ENCODE measurements around the gene POLR2L. TPM values are rescaled to one million over a fixed set of nuclear protein-coding genes. Genes with fewer than 3 reads are reported as not detected.
A peak's percentile ranks its signal among the peaks of the same experiment; 100 is the strongest.

Gene POLR2L
- 316 TPM for polyA plus RNA-seq (2013, experiment 1 of 2; ENCODE audit: insufficient read length)
- 217 TPM for polyA plus RNA-seq (2013, experiment 2 of 2; ENCODE audit: insufficient read length)

DNA sequence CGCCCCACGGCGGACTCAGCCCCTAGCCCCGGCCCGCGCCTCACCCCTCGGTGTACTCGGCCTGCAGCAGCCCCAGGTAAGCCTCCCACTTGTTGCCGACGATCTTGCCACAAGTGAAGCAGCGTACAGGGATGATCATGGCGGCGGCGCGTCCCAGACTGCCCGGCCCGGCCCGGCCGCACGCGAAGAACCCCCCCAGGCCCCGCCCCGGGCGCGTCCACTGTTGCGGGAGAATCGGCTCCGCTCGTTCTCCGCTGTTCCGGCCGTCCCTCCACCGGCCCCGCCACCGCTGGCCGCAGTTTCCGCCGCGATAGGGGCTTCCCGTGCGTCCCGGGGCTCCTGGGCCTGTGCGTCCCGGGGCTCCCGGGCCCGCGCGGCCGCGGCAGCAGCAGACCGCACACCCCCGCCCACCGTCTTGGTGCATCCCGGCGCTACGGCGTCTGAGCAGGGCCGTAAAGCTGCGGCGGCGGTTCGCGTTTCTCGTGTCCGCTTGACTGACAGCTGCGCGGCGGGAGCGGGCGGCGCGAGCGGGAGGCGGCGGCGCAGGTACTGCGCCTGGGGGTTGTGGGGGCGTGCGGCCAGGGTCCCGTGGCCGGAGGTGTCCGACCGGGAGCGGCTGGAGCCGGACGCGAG is at the start of gene POLR2L, which contains the start of gene TSPAN4:
POLR2L (minus strand) TSS at position 160 of the 633 bp plus-strand sequence; CDS start at position 139, 21 bp downstream.
TSPAN4 (plus strand) TSS at position 483 of the 633 bp plus-strand sequence. CDS start 7,453 bp downstream, outside the sequence.
- DNase-seq: peak; percentile 88

DNA sequence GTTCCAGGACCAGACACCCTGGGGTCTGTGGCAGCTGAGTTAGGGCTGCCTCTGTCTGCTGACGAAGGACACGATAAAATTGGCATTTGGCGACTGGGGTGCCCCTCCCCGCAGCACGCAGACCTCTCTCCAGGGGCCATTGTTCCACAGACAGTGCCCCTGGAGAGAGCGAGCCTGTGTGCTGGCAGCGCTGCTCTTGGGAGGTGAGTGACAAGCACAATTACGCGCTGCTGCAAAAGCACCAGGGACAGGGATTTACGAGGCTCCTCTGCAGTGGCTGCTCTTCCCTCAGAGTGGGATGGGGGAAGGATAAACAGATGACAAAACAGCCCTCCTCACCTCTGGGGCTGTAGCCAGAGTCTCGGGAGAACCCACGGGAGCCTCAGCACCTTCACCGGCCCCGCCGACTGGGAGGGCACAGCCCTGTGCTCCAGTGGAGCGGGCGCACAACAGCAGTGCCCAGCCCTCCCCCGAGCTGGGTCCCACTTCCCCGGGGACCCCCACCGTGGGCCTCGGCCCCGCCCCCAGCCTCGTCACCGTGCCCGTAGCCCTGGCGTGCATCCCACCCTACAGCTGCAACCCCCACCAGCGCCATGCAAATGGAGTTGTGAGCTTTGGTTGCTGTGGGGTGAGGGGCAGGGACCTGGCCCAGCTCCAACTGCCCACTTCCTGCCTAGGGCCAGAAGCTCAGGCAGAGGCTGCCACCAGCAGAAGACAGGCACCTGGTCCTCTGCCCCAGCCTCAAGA is 48.6 kb upstream of the POLR2L start:
- DNase-seq: no peak

DNA sequence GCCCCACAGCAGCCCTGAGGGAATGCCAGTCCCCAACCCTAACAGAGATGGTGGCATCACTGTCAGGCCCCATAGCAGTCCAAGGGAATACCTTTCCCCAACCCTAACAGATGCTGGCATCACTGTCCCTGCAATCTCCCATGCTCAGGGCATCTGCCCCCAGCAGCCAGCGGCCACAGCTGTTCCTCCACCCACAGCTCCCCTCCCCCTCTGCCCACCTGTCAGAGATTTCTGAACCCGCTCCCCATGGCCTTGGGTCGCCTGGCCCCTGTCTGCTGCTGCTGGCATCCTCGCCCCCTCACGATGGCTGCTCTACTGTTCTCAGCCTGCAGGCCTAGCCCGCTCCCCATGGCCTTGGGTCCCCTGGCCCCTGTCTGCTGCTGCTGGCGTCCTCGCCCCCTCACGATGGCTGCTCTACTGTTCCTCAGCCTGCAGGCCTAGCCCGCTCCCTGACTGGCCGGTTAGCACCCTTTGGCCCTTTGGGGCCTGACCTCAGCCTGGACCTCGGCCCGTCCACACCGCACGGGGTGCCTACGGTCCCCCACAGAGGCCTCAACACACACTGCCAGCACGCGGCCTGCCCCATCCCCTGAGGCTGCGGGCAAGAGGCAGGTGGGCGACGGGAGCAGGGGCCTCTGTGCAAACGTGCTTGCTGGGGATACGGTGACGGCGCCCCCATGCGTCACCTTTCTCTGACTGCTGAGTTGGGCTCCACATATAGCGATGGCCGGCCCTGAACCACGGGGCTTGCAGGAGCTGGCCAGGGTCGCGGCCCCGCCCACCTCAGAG is 47.6 kb upstream of the POLR2L start:
- DNase-seq: no peak

DNA sequence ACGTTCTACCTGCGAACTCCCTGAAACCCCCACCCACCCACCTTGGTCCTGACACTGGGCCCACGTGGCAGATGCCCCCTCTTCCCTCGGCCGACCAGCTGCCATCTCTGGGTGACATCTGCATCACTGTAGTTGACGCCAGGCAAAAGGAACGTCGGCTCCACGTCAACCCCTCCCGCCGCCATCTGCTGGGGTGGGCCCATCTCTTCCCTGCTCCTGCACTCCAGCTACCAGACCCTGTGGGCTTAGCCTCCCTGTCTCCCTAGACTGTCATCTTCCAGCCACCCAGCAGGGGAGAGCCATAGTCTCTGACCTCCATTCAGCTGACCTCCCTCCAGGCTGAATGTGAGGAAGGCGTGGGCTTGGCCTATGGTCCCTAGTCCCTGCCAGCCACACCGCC is 46.9 kb upstream of the POLR2L start:
- no peak for DNase-seq

DNA sequence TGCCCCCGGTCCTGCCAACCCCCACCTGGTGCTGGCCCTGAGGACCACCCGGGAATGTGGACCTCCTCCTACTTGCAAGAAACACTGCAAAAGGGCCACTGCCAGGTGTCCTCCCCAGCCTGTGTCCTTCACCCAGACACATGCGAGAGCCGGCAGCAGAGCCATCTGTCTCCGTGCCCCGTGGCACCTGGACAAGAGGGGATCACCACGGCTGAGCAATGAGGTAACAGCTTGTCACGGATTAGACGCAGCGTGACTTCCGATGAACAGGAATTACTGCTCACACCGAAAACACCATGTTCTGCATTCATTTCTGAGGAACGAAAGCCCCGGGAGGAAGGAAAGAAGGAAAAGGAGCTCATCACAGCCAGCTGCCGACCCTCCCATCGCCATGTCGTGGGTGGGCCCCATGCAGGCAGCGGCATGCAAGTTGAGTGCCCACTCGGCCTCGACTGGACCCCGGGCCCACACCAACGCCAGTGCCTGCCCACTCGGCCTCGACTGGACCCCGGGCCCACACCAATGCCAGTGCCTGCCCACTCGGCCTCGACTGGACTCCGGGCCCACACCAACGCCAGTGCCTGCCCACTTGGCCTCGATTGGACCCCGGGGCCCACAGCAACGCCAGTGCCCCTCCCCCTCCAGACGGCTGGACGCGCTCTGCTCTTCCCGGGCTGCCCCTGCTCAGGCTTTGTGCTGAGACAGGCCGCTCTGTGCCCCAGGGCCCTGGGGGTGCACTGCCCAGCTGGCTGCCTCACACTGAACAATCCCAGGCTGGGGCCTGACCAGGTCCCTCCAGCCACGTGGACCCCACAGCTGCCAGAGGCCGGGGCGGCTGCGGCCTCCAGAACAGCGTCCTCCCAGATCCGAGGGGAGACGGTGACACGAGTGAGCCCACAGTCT is 46.2 kb upstream of the POLR2L start:
- DNase-seq: no peak

DNA sequence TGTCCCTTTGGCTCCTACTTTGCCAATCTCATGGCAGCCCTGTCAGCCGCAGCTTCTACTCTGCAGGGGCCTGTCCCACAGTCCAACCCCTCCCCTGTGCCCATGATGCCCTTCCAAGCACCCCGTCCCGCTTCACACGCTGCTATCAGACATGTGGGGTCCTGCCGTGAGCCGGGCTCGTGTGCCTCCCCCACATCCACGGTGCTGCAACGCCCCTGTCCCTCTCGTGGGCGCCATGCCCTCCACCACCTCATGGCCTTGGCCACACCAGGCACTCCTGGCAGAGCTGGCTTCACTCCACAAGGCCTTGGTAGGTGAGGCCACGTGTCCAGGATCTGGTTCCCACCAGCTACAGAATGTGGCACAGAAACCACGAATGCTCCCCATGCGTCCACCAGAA is 45.3 kb upstream of the POLR2L start:
- no peak for DNase-seq

DNA sequence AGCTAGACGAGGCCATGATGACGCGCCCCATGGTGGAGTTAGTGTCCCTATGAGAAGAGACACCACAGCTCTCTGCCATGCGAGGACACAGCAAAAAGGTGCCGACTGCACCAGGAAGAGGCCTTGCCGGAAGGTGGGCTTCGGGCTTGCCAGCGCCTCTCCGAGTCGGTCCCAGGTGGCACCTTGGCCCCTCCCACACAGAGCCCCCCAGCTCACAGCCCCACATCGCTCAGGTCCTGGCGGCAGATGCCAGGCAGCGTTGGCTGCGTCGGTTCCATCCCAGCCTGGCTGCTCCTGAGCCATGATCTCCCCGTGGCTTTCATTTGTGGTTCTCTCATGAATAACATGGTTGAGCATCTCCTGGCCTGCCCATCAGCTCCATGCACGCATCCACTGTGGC is 44.2 kb upstream of the POLR2L start:
- no peak for DNase-seq

DNA sequence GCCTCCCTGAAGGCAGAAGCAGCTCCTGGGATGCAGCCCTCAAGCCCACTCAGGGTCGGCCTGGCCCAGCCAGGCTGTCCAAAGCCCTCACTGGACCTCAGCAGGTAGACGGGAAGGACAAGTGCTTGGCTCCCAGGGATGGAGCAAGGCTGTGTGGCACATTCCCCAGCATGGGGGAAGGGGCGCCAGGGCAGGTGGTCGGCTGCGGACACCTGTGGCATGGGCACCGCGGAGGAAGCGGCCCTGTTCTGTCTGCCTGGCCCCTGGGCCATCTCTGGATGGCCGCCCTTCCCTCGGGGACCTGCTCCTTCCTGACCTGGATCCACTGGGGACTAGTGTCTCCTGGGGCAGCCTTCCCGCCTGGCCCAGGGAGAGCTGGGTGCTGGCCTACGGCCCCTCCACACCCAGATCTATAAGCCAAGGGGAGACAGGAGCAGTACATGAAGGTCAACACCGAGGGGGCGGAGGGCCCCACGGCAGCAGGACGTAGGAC is 42.3 kb upstream of the POLR2L start:
- DNase-seq: no peak

DNA sequence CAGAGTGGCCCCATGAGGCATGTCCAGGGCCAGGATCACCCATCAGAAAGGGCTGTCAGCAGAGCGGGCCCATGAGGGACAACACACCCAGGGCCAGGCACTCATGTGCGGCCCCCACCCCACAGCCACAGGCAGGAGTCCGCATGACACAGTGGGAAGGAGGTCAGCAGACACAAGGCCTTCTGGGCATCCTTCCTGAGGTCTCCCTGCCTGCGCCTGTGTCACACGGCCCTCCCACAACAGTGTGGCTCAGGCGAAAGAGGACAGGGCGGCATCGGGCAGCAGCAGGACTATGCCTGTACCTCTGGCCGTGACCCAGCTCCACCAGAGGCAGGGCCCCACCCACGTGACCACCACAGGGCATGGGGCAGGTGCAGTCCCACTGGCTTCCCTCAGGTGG is 41.2 kb upstream of the POLR2L start:
- no peak for DNase-seq

DNA sequence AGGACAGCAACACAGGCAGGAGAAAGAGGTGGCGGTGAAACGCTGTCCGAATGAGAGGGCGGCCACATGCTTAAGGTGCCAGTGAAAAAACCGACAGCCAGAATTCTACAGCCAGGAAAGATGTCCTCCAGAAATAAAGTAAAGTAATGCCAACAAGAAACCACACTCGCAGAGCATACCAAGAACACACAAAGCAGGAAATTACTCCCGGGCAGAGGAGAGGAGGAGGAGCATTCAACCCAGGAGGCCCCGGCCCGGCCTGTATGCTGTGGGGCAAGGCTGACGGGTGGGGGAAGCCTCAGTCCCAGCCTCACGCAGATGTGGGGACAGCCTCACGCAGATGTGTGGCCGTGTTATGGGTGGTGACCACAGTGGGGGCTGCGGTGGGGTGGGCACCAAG is 40.3 kb upstream of the POLR2L start:
- peak; percentile 73 for DNase-seq

DNA sequence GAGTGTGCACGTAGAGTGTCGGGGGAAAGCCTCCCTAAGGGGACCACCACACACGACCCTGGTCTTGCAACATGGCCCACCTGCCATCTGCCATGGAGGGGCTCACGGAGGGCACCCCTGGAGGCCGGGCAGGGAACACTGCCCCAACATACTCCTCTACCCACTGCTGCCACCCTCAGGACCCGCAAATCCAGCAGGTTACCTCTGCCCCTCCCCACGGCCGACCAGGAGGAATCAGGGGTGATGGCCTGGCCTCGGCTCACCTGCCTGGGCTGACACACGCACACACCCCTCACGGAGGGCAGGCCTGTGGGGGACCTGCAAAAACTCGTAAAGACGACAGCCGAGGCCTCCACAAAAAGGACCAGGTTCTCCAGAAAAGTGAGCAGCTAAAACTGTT is 38.1 kb upstream of the POLR2L start:
- DNase-seq: no peak

DNA sequence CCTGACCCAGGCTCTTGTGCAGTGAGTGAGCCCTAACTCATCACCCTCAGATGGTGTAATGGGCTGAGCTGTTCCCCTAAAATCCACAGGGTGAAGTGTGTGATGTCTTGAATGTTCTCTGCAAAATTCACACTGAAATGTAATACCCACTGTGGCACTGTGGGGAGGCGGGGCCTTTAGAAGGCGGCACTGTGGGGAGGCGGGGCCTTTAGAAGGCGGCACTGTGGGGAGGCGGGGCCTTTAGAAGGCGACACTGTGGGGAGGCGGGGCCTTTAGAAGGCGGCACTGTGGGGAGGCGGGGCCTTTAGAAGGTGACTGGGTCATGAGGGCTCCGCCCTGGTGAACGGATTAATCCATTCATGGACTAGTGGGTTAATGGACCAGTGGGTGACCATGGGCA is 35.2 kb upstream of the POLR2L start:
- DNase-seq: no peak

DNA sequence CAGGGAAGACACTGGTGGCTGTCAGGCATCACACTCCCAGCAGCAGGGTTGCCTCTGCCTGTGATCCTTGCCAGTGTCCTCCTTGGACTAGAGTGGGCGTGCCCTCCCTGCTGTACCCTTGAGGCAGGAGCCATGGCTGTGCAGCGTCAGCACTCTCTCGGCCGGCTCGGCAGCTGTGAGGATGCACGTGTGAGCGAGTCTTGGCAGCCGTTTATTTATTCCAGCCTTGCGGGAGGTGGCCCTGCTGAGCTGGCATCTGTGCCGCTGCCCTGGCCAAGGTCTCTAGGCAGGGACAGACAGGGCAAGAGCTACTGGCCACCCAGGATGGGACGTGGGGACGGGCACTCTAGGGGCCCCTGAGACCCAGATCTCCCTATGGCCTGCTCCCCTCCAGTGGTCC is 34.2 kb upstream of the POLR2L start:
- DNase-seq: no peak

DNA sequence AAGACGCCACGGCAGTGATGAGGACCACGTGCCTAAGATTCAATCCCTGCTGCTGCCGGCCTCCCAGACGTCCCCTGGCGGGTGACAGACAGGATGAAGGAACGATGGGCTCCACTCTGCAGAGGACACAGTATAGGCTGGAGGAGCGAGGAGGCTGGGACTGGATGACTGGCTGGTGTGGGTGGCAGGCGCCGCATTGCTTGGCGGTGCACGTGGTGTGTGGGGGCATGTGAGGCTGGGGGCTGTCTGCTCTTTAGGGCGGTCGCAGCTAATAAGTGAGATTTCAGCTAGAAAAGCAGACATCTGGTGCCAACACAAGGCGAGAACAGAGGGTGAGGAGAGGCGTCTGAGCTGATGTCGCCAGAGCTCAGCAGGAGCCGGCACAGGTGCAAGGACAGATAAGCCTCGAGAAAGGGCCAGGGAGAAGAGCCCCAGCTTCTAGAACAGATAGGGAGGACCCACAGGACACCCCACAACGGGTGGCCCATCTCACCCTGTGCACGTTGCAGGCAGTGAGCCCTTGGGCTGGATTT is 33.5 kb upstream of the POLR2L start:
- DNase-seq: no peak

DNA sequence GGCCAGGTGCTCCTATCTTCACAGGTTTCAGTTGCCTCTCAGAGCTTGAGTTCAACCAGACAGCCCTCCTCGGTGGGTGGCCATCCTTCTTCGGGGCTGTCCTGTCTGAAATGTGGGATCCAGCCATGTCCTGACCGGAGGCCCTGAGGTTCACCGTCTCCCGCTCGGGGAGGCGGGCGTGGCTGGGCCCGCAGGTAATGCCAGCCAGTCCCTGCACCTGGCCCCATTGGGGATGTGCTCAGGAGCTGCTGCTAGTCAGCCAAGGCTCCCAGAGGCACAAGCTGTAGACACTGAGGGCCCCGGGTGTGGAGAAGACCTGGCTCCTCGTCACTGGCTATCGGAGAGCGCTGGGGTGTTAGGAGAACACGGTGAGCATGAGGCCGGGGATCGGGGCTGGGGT is 32.9 kb upstream of the POLR2L start:
- no peak for DNase-seq

DNA sequence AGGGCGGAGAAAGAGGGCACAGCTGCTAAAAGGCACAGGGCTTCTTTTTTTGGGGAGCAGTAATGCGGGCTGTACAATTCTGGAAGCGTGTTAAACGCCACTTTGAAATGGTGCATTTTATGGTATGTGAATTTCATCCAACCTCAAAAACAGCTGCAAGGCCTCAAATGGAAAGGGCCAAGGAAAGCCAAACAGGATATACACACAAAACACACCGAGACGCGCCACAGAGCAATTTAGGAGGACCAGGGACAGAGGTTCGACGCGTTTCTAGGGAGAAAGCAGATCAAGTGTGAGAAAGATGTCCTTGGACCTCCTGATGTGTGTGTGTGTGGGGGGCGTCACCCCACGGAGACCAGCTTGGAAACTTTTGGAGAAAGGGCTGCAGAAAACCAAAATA is 31.4 kb upstream of the POLR2L start:
- no peak for DNase-seq

DNA sequence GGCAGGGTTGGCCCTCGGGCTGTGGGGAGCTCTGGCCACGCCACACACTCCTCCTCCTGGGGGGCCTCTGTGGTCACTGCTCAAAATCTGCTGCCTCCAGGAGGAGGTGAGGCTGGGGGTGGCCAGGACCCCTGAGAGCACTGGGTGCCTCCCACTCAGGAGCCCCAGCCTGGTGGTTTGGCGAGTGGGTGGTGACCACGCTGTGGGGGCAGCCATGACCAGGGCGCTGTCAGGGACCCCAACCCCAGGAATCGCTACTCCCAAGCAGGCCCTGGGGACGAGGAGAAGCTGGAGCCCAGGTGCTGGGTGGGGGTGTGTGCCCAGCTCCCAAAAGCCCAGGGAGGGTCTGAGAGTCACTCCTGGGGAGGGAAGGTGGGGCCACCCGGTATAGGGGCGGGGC is 30.5 kb upstream of the POLR2L start:
- no peak for DNase-seq

DNA sequence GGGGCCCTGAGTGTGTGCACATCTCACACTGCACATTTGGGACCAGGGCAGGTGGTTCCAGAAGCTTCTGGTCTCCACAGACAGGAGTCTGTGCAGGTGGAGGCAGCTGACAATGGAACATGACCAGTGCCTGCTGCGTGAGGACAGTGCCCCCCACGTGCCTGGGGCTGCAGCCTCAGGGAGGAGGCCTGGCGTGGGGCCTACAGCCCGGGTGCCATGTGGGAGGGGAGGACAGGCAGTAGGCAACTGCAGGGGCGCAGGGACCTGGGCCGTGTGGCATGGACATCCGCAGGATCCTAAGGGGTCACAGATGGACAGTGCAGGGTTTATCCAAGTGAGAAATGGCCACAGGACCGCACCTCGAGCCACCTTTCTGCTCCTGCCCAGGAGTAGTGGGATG is 29.1 kb upstream of the POLR2L start:
- DNase-seq: no peak

DNA sequence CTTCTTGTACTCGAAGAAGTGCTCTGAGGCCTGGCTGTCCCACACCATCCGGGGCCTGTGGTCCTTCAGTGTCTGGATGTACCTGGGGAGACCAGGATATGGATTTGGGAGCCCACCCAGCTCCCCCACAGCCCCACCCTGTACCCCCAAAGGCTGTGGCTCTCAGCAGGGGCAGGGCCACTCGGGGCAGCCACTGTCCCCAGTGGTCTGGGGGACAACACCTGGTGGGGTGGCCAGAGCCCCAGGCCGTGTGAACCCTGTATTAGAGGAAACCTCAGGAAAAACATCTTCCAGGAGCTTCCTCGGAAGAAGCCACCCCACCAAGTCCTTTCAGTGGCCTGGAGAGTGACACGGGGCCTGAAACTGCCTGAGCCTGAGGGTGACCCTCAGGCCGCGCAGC is 28.1 kb upstream of the POLR2L start:
- DNase-seq: no peak

DNA sequence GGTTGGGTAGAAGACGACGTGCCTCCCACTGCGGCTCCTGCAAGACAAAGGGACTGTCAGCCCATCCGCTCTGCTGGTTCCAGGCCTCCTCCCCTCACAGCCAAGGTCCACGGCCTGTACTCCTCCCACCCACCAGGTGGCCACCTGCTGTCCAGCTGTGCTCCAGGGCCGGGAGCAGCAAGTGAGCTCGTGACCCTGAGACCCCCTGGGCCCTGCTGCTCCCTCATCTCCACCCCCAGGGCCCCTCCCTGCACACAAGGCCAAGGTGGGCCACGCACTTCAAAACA is 27.7 kb upstream of the POLR2L start:
- no peak for DNase-seq

DNA sequence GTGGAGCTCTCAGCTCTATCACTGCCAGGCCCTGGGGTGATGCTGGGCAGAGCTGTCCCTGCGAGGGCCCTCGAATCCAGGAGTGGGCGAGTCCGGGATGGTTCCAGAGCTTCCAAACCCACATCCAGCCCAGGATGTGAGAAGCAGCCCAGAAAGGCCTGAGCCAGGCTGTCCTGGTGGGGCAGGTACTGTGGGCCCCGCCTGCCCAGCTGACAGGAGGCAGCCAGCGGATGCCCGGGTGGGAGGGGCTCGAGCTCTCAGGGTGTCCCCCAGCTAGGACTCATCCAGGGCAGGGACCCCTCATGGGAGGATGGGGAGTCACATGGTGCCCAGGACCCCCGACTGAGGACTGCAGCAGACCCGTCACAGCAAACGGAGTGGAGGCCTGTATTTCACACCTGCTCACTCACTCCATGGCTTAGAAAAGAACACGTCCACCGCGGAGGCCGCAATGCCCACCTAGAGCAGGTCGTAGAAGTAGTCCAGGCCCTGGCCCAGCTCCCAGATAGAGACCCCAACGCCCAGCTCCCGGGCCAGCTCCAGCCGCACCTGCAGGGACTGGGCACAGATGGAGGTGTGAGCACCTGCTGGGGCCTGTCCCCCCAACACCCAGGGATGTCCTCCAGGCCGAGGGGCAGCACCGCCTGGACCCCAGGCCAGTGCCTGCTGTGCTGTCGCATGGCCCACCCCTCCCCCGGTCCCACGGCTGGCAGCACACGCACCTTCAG is 27.2 kb upstream of the POLR2L start:
- no peak for DNase-seq

Measured in fibroblast of skin of back (primary cell).